Left lung (tissue), 10 donors: ENCODE data around the gene ZNF664. TPM values are rescaled to one million over a fixed set of nuclear protein-coding genes. Genes with fewer than 3 reads are reported as not detected.

Experiments
- ATAC-seq: fragments of 200-7000 bp; cut with Tn5 transposase; one replicate; pipeline ENCODE4 v1.9.1; 2020; ENCODE audit warnings: moderate library complexity
- DNase-seq, 4 donors: peaks; one replicate each; pipeline ENCODE4 v3.0.0-alpha.2; 2013 to 2020
- H3K27ac ChIP-seq, 2 donors: fragments of 200-600 bp; sonication (generic) in 1 of 2; one replicate each; pipeline versions ENCODE4 v1.5.0 to v1.8.0; 2020 to 2021
- H3K27me3 ChIP-seq, 2 donors: fragments of 200-600 bp; sonication (generic) in 1 of 2; one replicate each; pipeline versions ENCODE4 v1.5.0 to v1.8.0; 2020 to 2021
- H3K36me3 ChIP-seq, 2 donors: fragments of 200-600 bp; sonication (generic) in 1 of 2; one replicate each; pipeline versions ENCODE4 v1.5.0 to v1.8.0; 2020 to 2021
- H3K4me1 ChIP-seq, 2 donors: fragments of 200-600 bp; one replicate each; pipeline ENCODE4 v1.8.0; 2021
- H3K4me3 ChIP-seq, 2 donors: fragments of 200-600 bp; sonication (generic) in 1 of 2; one replicate each; pipeline versions ENCODE4 v1.5.0 to v1.8.0; 2020 to 2021; ENCODE audit warnings: mild to moderate bottlenecking in 1 of 2
- H3K9me3 ChIP-seq, 2 donors: fragments of 200-600 bp; sonication (generic) in 1 of 2; one replicate each; pipeline versions ENCODE4 v1.5.0 to v1.8.0; 2020 to 2021
- CTCF ChIP-seq, 2 donors: fragments of 200-600 bp; sonication (generic) in 1 of 2; IDR thresholded peaks; one replicate each; pipeline versions ENCODE4 v1.5.0 to v1.8.0; 2021; ENCODE audit warnings: antibody characterized with exemption in 2 of 2
- intact Hi-C, 2 donors: fragments of 100-400 bp; cut with DNase I; formaldehyde crosslinking; loops; one replicate each; pipeline versions ENCODE4 v1.11.2 to v1.14.2; 2022
- polyA plus RNA-seq, 6 donors: library from polyadenylated mRNA; unstranded; fragments of 120-200 nt; gene quantifications; one replicate each; pipeline ENCODE4 v1.2.1, GENCODE V29; 2013; ENCODE audit not compliant: insufficient read length in 6 of 6
- total RNA-seq, 2 donors: library from RNA; stranded (reverse); fragmentation: NEBNext Ultra II Directional; extraction: Animal tissue kit (Norgen Biotek cat#: 25700); gene quantifications; one replicate each; pipeline ENCODE4 v1.2.1, GENCODE V29; 2021
- donor health status: DM: no; HTN: yes; CAD: no.
- donor health status: DM: no; HTN: no; CAD: no.

ZNF664 gene
- total and polyA plus RNA-seq, 8 donors = 85.8 to 169 (median 144) TPM

- DNase-seq (peak in 2 of 4 donors; percentile 37 to 69), ATAC-seq (peak; percentile 88)
- intact Hi-C loops = no loop called here
- H3K27ac ChIP-seq = no peak overlapping the region
- H3K36me3 ChIP-seq = peaks cover 0 to 12% of the 10 kb centered on the region in 2 donors
- no peaks in the 10 kb centered on the region for H3K9me3 ChIP-seq
- peaks cover 6 to 12% of the 10 kb centered on the region in 2 donors for H3K4me1 ChIP-seq
- H3K4me3 ChIP-seq = no peak overlapping the region
- H3K27me3 ChIP-seq = no peaks in the 10 kb centered on the region
- TF ChIP-seq CTCF (IDR thresholded peaks at IDR 0.05) = peak; percentile 31 to 52
These were observed 10.9 kb downstream of the ZNF664 start for GRCh38 chr12:123983822-123984485.

- Histone ChIP-seq H3K4me3 (no peak overlapping the region), H3K4me1 (peaks cover 6 to 14% of the 10 kb centered on the region in 2 donors), H3K36me3 (peaks cover 0 to 21% of the 10 kb centered on the region in 2 donors), H3K9me3 (no peaks in the 10 kb centered on the region), H3K27me3 (no peaks in the 10 kb centered on the region), H3K27ac (no peak overlapping the region)
- no peak for DNase-seq
- no peak for ATAC-seq
- intact Hi-C loops = no loop called here
- no peak for TF ChIP-seq CTCF (IDR thresholded peaks at IDR 0.05)
These were observed 11.9 kb downstream of the ZNF664 start for GRCh38 chr12:123984903-123985302.

- Histone ChIP-seq H3K4me3 (no peak overlapping the region), H3K27me3 (no peaks in the 10 kb centered on the region), H3K27ac (peak overlapping the region in 1 of 2 donors; percentile 11), H3K4me1 (peaks cover 8 to 29% of the 10 kb centered on the region in 2 donors), H3K9me3 (no peaks in the 10 kb centered on the region), H3K36me3 (peaks cover 0 to 21% of the 10 kb centered on the region in 2 donors)
- peak; percentile 67 for ATAC-seq
- TF ChIP-seq CTCF (IDR thresholded peaks at IDR 0.05) = no peak
- intact Hi-C loops = no loop called here
- peak in 1 of 4 donors; percentile 54 for DNase-seq
These were observed 13.5 kb downstream of the ZNF664 start for GRCh38 chr12:123986374-123986965.

GRCh38 chr12:123987022-123987421, 14.0 kb downstream of the ZNF664 start:
- Histone ChIP-seq H3K4me1 (peaks cover 8 to 31% of the 10 kb centered on the region in 2 donors), H3K27me3 (no peaks in the 10 kb centered on the region), H3K36me3 (peaks cover 0 to 21% of the 10 kb centered on the region in 2 donors), H3K4me3 (no peak overlapping the region), H3K9me3 (no peaks in the 10 kb centered on the region), H3K27ac (peak overlapping the region in 1 of 2 donors; percentile 11)
- no peak for TF ChIP-seq CTCF (IDR thresholded peaks at IDR 0.05)
- DNase-seq (no peak), ATAC-seq (no peak)
- intact Hi-C loops = no loop called here

GRCh38 chr12:123989168-123989567, 16.2 kb downstream of the ZNF664 start:
- no peak overlapping the region for H3K27ac ChIP-seq
- H3K36me3 ChIP-seq = peaks cover 0 to 32% of the 10 kb centered on the region in 2 donors
- H3K4me3 ChIP-seq = no peak overlapping the region
- ATAC-seq (no peak), DNase-seq (no peak)
- H3K27me3 ChIP-seq = no peaks in the 10 kb centered on the region
- H3K9me3 ChIP-seq = no peaks in the 10 kb centered on the region
- TF ChIP-seq CTCF (IDR thresholded peaks at IDR 0.05) = no peak
- intact Hi-C loops = no loop called here
- peaks cover 6 to 22% of the 10 kb centered on the region in 2 donors for H3K4me1 ChIP-seq
